ENCODE data around the gene SH3PXD2B.

DNA sequence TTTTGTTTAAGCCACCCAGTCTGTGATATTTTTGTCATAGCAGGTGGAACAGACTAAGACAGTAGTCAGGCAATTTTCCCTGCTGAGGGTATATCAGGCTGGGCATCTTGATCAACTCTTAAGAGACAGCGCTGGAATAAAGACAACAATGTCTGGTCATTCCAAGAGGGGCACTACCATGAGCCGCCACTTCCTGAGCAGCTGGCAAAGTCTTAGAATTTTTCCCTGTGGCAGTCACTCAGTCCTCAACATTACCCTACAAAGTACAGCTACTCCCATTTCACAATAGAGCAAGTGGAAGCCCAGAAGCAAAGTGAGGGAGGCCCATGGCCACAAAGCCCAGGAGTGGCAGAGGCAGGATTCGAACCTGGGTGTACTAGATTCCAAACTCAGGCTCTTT lies 74.8 kb downstream of the SH3PXD2B start:
- TF ChIP-seq, protein P1, sequence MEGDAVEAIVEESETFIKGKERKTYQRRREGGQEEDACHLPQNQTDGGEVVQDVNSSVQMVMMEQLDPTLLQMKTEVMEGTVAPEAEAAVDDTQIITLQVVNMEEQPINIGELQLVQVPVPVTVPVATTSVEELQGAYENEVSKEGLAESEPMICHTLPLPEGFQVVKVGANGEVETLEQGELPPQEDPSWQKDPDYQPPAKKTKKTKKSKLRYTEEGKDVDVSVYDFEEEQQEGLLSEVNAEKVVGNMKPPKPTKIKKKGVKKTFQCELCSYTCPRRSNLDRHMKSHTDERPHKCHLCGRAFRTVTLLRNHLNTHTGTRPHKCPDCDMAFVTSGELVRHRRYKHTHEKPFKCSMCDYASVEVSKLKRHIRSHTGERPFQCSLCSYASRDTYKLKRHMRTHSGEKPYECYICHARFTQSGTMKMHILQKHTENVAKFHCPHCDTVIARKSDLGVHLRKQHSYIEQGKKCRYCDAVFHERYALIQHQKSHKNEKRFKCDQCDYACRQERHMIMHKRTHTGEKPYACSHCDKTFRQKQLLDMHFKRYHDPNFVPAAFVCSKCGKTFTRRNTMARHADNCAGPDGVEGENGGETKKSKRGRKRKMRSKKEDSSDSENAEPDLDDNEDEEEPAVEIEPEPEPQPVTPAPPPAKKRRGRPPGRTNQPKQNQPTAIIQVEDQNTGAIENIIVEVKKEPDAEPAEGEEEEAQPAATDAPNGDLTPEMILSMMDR (IDR thresholded peaks at IDR 0.05): no peak
- no peak for TF ChIP-seq POLR2A (IDR thresholded peaks at IDR 0.05)

Measured in lower leg skin (tissue), 3 donors.